Measurements from ENCODE around the gene MICAL3.

The MICAL3 gene

DNA sequence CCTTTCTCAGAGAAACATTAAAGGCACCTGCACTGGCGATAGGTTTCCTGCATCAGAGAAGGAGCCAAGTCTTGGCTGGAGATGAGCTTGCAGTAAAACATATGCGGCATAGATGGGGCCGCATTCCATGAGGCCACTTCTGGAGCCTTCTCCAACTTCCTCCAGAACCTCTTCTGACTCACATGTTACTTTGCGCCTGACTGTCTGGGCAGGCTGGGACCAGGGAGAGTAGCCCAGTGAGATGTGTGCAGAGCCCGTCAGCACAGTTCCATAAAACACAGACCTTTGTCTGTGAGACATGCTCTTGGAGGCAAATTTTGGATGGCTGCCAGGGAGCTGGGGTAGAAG is 194.7 kb downstream of the MICAL3 start:
- no peak for DNase-seq

DNA sequence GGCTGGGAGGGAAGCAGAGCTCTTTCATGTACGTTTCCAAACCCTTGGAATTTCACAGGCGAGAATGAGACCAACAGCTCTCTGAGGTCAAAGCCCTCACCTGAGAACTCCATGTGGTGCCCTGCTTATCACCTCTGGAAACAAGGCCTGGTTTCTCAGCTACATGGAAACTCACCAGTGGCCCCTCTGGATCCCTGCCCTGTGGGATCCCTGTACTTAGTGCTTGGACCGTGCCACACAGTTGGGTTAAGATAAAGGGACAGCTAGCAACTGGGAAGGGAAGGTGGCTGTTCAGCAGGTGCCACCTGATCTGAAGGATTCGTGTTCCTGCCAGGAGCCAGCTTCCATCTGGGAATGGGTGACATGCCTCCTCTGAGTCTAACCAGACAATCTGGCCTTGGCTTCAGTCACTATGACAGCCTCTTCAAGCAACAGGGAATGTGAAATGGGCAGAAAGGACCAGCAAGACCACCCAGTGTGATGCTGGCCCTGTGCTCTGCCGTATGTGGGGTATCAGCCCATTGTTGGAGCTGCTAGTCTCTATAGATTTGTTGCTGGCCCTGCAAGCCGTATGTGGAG is 195.8 kb downstream of the MICAL3 start:
- no peak for DNase-seq

DNA sequence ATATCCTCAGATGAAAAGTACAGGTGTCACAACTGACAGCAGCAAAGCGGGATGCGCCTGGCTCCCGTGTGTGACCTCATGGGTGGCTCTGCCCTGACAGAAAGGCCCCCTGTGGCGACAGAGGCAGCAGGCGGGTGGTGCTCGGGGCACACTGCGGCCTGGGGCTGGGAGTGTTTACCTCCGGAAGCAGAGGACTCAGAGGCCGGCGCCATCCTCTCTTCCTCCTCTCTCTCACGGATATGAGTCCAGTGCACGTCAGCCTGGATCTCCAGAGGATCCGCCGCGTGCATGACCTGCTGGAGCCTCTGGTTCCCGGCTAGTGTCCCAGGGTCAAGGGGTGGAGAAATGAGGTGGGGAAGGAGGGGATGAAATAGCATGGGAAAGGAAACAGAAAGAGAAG is 196.9 kb downstream of the MICAL3 start:
- DNase-seq, result no peak

DNA sequence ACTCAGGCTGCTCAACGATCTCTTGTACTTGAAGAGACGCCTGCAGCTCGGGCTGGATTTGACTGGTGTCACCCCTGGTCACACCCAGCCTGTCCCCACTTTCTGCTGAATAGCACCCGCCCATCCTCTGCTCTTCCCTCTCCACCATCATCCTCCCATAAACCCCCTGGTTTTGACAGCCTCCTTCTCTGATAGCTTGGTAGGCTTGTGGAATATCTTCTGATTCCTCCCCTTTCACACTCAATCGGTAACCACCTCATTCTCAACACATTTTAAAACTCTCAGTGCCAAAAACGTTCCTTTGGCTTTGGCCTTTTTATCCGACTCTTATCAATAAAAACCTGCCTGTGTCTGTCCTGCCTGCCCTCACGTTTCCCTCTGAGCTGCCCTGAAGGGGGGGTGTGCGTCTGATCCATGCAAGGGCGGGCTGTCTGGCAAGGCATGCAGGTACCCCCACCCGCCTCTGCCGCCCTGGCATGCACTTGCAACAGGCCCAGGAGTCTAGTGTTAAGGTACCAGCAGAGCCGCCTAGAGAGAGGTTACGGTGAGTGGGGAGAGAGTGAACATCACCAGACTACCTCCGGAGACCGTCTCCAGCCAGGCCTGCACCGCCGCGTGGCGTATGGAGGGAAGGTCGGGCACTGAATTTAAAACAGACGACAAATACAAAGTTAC is 198.3 kb downstream of the MICAL3 start:
- no peak for DNase-seq

DNA sequence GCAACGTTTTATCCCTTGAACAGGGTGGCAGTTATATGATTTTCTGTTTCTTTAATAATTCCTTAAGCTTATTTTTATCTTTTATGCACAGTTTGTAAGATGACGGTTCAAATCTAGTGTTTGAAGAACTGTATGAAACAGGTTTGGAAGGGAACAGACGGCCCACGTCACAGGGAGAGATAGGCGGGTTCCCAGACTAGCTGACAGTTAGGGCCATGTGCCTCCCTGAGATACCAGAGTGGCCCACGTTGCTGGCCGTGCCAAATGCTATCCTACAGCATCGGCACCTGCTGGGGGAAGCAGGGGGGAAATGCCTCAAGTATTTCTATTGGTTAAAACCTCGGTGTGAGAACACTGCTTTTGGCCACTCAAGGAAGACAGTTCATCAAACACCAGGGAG is 199.9 kb downstream of the MICAL3 start:
- no peak for DNase-seq

DNA sequence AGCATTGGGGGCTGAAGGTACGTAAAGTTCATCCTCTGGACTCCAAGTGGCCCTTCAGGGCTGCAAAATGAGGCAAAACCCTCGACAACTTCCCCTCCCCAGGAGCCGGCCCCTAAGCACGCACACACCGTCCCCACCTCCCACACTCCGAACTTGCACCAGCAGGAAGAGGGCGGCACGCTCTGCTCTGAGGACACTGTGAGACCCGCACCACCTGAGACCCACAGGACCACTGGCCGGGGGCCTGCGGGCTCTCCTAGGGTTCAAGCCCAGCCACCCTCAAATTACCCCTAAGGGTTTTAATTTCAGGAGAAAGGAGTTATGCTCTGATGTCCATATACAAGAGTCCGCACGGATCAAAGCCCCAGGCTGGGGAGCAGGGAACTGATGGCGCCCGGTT is 200.4 kb downstream of the MICAL3 start:
- no peak for DNase-seq

DNA sequence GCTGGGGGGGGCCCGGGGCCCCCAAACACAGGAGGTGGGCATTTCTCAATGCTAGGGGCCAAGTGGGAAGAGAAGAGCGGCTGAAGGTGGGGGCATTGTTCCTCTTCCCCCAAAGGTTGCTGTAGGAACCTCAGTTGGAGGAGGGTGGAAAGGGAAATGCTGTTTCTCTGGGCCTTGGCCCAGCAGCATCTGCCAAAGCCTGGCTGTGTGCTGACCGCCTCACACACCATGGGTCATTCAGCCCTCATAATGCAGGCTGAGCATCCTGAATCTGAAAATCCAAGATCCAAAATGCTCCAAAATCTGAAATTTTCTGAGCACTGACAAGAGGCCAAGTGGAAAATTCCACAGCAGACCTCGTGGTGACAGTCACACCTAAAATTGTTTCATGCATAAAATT is 201.1 kb downstream of the MICAL3 start:
- DNase-seq, result no peak

DNA sequence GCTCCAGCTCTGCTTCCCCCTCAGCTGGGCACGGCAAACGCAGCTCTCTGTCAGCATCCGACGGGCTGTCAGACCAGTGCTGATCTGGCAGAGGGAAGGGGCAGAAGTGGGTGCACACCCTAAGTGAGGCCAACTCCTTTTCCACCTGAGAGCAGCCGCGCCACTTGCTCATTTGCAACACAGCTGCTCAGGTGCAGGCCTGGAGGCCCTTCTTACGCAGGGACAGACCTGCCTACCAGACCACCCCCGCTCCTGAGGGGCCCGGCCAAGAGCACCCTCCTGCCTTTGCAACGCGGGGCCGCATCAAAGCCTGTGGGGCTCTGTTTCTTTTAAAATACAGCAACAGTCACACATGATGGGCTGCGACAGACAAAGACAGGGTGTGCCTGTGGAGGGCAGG is 202.3 kb downstream of the MICAL3 start:
- no peak for DNase-seq

DNA sequence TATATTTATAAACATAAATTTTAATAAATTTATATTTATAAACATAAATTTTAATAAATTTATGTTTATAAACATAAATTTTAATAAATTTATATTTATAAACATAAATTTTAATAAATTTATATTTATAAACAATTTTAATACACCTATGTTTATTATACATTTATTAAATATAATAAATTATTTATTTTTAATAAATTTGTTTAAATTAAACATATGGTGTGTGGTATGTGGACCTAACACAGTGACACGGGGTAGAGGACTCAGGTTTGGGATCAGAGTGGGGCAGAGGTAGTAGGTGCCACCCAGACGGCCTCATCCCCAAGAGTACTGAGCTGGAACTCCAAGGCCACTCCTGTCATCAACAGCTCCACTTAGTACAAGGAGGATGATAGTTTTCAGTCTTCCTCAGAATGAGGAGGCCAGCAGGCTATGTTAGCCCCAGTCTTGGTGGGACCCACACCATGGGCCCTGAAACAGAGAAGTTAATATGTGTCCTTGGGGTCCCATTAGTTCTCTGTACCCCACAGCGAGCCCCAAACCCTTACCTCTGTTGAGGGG is 203.4 kb downstream of the MICAL3 start:
- no peak for DNase-seq

DNA sequence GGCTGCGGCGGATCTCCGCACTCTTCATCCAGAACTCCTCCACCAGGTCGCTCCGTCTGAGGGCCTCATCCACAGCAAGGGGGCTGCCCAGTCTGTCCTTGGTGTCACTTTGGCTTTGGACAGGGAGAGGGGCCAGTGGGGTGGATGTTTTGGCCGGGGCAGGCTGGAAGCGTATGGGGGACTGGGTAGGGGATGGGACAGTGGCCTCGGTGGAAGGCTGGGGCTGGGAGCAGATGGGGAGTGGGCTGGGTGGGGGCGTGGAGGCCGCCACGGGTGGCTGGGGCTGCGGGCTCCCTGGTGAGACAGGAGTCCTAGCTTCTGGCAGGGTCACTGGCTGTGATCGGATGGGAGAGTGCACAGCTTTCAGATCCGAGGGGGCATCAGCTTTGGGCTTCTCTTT is 205.7 kb downstream of the MICAL3 start:
- no peak for DNase-seq

DNA sequence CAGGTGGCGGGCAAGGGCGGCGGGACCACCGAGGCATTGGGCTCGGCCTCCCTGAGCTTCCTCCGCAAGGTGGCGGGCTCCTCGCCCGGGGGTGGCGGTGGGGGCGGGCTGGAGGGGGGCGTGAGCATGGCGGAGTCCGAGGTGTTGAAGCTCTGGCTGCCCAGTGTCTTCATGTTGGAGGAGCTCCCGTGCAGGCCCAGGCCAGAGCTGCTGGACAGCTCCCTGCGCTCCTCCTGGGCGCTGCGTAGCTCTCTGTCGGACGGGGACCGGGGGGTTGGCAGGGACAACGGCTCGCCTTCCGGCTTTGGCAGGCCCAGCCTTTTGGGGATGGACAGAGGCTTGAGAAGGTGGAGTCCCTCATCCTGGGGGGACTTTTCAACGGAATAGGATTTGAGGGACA is 206.2 kb downstream of the MICAL3 start:
- no peak for DNase-seq

DNA sequence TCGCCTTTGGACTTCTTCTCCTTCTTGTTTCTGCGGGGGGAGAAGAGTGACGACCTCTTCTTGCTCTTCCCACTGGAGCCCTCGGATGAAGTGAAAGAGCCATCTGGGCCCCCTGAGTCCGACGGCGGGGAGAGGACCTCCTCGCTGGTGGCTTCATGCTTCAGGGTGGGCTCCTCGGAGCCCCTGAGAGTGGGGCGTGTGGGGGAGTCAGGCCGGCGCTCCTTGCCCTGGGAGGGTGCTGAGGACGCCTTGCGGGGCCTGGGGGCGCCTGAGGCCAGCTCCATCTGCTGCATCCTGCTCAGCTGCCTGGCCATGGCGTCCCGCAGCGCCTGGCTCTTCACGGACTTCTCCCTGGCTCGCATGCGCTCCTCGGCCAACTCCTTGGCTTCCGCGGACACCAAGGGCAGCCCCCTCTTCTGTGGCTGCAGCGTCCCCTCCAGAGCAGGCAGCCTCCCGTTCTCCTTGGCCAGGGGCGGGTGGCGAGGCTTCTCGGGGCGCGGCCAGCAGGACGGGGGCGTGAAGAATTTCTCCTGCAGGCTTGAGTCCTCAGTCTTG is 206.8 kb downstream of the MICAL3 start:
- DNase-seq, result no peak

DNA sequence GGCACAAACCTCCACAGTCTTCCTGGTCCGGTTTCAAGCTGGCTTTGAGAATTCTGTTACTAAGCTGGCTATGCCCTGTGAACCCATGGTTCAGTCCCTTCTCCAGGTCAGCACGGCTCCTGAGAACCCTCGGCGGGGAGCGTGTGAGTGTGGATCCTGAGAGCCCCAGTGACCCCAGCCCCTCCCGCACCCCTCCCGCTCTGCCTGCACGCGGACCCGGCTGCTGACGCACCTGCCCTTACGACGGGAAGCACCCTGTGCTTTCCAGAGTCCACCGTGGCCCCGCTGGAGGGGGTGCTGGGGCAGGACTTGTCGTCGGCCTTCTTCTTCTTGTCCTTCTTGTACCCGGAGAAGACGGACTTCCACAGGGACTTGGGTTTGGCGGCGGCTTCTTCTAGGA is 207.3 kb downstream of the MICAL3 start:
- DNase-seq, result no peak

DNA sequence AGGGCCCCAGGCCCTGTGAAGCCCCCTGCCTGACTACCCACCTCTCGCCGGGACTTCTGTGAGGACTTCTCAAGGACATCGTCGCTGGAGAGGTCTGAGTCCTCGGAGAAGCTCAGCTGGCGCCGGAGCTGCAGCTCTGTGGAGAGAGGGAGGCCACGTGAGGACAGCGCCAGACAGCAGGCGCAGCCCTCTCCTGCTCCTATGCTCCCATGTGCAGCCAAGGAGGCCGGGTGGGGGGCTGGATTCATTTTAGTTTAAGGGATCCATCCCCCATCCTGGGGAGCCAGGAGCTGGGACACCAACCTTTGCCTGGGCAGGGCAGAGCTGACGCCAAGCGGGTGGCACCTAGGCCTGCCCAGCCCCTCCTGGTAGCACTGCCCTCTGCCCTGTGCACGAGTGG is 207.7 kb downstream of the MICAL3 start:
- DNase-seq, result no peak

DNA sequence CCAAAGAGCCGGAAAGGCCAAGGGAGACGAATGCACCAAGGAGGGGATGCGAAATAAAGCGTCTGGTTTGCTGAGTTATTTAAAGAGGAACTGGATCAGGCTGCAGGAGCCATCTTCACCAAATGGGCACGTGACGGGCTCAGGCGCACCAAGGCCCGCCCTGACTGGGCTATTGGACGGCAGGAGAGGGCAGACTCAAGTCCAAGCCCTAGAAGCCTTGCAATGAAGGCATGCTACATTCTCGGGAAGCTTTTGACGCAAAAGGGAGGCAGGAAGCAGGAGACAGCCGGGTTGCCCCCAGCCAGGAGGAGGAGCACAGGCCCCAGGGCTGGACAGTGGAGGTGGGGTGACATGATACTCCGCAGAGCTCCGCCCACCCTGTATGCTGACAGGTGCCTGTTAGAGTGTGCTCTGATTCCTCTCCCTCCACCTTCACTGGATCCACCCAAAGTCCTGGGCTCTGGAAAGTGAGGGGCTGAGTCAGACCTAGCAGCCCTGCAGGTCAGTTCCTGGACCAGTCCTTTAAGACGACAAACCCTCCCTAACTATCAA is 208.6 kb downstream of the MICAL3 start:
- DNase-seq, result no peak

DNA sequence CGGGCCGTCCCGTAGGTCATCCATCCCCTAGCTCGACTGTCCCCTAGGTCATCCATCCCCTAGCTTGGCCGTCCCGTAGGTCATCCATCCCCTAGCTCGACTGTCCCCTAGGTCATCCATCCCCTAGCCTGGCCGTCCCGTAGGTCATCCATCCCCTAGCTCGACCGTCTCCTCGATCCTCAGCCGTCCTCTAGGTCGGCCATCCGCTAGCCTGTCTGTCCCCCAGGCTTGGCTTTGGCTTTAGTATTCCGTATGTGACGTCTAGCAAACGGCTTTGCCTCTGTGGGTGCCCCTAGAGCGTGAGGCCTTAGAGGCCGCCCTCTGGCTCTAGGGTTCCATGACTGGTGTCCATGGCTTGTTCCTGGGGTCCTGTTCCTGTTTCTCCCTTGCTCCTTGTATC is 209.5 kb downstream of the MICAL3 start:
- DNase-seq, result no peak

DNA sequence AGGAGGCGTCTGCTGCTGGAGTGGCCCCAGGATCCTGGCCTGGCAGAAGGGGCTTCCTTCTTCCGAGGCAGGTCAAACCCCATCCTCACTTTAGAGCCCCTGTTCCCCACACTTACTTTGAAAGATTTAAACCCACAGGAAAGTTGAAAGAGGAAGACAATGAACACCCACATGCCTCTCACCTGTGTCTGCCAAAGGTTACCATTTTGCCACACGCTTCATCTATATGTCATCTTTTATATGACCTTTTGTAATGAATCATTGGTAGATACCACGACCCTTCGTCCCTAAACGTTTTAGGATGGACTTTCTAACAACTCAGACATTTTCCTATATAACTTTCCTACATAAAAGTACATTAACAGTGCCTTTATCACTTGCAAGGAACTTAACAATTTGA is 210.3 kb downstream of the MICAL3 start:
- DNase-seq, result no peak

DNA sequence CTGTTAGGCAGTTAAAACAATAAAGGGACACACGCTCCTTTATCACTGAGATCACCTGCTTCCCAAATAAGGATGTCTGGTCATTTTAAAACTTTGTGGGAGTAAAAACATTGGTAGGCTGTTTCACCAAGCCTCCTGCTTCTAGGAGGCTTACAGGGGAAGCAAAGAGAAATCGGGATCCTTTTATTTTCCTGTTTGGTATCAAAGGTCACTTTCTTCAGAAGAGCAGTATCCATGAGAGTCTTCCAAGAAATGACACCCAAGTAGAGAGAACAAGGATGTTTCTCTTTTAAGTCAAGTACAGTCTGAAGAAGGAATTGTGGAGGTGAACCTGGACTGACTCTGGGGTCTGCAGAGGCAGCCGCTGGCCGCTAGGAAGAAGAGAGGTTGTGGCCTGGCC is 213.2 kb downstream of the MICAL3 start:
- DNase-seq, result no peak

DNA sequence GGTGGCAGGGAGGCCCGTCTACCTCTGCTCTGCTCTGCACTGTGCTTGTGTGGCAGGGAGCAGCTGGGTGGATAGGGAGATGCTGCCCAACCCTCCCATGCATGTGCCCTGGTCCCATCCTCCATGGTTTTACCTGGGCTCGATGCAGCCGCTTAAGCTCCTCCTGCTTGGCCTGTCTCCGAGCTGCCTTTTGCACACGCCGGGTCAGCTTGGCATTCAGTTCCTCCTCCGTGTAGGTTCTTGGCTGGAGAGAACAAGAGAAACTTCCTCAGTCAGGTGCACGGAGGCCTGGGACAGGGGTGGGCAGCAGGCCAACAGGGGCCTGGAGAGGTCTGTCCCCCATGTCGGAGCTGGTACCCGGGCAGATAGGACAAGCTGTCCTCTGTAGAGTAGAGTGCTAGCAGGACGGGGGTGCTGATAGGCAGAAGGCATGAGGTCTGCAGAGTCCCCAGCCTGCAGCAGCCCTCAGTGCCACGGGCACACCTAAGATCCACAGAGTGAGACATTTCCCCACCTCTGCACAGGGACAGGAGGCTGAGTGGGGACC is 213.7 kb downstream of the MICAL3 start:
- no peak for DNase-seq

DNA sequence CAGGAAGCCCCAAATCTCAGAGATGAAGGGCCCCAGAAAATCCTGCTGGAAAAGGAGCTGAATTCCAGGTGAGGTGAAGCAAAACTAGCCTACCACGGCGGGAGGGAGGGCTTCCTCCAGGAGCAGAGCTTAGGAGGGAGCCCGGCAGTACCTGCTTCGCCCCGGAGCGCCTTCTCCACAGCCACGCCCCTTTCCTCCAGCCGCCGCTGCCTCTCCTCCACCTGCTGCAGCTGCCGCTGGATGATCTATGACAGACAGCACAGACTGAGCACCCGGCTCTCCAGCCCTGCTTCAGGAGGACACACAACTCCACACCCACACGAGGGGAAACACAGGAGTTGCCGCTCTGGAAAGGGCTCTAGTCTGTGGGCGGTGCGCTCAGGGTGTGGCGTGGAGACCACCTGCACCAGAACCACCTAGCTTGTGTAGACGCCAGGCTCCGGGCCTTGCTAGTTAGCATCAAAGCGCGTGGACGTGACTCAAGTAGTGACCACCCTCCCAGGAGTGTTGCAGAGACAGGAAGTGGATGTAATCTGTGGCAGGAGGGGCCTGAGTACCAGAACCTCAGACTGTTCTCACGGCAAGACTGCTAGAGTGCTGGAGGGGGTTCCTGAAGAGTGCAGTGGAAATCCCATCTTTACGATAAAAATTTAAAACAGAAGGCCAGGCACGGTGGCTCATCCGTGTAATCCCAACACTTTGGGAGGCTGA is 215.5 kb downstream of the MICAL3 start:
- no peak for DNase-seq

DNA sequence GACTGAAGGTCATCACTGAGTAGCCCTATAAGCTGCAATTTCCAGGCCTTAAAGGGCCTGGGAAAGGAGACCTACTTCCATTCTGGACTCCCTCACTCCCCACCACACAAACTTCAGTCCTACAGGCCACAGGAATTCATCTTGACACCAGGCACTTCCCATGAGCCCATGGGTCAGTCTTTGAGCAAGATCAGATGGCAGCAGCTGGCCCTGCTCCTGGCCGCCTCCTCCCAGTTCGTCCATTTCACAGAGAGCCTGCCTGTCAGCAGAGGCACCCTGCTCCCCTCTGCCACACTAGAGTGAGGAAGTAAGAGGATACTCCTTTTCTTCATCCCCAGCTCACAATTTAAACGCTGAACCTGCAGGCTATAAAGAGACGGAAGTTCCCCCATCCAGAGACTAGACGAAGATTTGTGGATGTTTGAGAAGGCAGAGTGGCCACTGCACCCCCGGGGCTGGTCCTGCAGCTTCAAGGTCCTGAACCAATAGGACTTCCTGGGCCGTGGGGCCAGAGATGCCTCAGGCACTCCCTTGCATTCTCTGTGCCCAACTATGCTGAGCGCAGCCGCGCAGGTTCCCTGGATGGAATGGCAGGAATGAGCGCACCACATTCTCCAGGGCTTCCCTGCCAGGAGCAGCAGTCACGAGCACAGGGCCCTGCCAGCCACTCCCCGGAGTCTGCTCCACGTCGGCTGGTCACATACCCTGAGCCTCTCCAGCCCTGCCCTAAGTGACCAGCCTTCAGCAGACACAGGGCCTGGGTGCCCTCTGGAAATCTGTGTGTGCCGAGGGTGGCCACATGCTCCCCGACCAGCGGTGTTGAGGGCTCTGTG is 216.6 kb downstream of the MICAL3 start:
- DNase-seq, result no peak

DNA sequence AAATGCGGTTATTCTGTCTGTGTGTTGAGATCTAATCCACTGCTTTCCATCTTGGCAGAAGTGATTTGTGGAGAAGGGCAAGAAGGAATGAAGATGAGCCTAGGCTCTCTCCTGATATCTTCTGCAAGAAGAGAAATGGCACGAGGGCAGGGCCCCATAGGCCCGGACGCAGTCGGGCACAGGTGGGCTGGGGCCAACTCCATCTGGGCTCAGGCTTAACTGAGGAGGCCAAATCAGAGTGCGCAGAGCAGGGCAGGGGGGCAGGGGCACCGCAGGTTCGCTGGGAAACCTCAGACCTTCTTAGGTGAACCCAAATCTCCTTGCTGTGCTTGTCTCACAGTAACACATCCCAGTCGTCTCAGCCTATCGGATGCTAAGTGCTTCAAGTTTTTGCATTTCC is 217.3 kb downstream of the MICAL3 start:
- DNase-seq, result no peak

DNA sequence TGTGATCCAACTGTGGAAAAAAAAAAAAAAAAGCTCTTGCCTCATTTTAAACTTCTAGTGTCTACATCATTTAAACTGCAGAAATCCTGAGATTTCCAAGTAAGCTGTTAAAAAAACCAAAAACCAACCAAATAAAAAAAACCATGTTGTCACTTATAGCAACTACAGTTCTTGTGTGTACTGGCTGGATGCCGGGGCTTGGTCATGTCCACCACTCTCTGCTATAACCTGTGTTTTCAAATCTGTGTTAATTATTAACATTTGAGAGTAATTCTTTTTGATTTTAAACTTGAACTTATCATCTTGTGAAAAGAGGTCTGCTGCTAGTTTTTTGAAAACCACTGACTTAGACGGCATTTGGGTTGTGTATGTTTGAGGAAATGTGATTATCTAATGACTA is 217.9 kb downstream of the MICAL3 start:
- no peak for DNase-seq
